HepG2 (cell line): Measurements from ENCODE around the gene NYAP2. TPM values are rescaled to one million over a fixed set of nuclear protein-coding genes. Genes with fewer than 3 reads are reported as not detected.

Experiments used
- ATAC-seq: fragments of 200-7000 bp; cut with Tn5 transposase; 3 replicates; pipeline ENCODE4 v1.9.1; 2020; ENCODE audit warnings: mild to moderate bottlenecking, moderate library complexity
- BruUV-seq: library from RNA; stranded (reverse); fragments of 400-500 nt; replicated peaks from 2 replicates; lab custom pipeline; 2021; lab: Mats Ljungman, UMichigan
- CTCF ChIA-PET: fragments of 300-600 bp; formaldehyde crosslinking; extraction: SDS; loops from one replicate; lab custom pipeline; 2021; ENCODE audit warnings: low total read pairs, inconsistent platforms, low intra/inter-chr PET ratio; lab: Yijun Ruan, JAX
- POLR2A ChIA-PET: fragments of 350-600 bp; sonication (Branson Sonifier 250); formaldehyde crosslinking; loops from one replicate; lab custom pipeline; 2020; ENCODE audit warnings: antibody characterized with exemption, inconsistent platforms; lab: Yijun Ruan, JAX
- DNase-seq: peaks from one replicate; pipeline ENCODE4 v3.0.0-alpha.2; 2015; ENCODE audit warnings: low spot score
- FAIRE-seq: peaks from 3 replicates; lab custom pipeline; 2011; peaks lifted over from hg19 to GRCh38; lab: Jason Lieb, UNC
- H2AFZ ChIP-seq: one replicate; pipeline ENCODE4 v1.6.1; 2011; ENCODE audit warnings: low read length, inconsistent platforms
- H3K27ac ChIP-seq: fragments of 300-600 bp; 3 replicates; pipeline ENCODE4 v1.8.0; 2011; ENCODE audit warnings: mixed run types, mild to moderate bottlenecking, mixed read lengths, low read length, inconsistent platforms; ENCODE audit not compliant: insufficient read depth; ENCODE audit errors: extremely low read length
- H3K27me3 ChIP-seq, 2 experiments: fragments of 200-600 bp in 1 of 2; 2 replicates in 1 of 2; 3 replicates in 1 of 2; pipeline versions ENCODE4 v1.6.0 to v1.8.0; 2011; ENCODE audit warnings: low read length in 2 of 2, mild to moderate bottlenecking in 2 of 2, moderate library complexity in 2 of 2, inconsistent platforms in 1 of 2; ENCODE audit not compliant: insufficient read depth in 2 of 2, control insufficient read depth in 1 of 2
- H3K36me3 ChIP-seq, 2 experiments: fragments of 200-600 bp in 1 of 2; replicated peaks in 1 of 2; 2 replicates in 1 of 2; 3 replicates in 1 of 2; pipeline versions ENCODE4 v1.5.1 to v1.8.0; 2011; ENCODE audit warnings: low read length in 2 of 2, inconsistent platforms in 1 of 2; ENCODE audit not compliant: insufficient read depth in 2 of 2, control insufficient read depth in 1 of 2
- H3K4me1 ChIP-seq: 2 replicates; pipeline ENCODE4 v1.5.1; 2012; ENCODE audit warnings: low read length, inconsistent platforms; ENCODE audit not compliant: insufficient read depth
- H3K4me2 ChIP-seq: 2 replicates; pipeline ENCODE4 v1.6.0; 2011; ENCODE audit warnings: low read depth, low read length, inconsistent platforms
- H3K4me3 ChIP-seq, 3 experiments: fragments of 200-600 bp in 1 of 3; sonication (generic), shearing (Covaris generic) in 1 of 3; replicated peaks in 1 of 3; 2 replicates each; pipeline ENCODE4 v1.5.1; 2011 to 2016; ENCODE audit warnings: low read length in 3 of 3, inconsistent platforms in 2 of 3, low read depth in 2 of 3, mild to moderate bottlenecking in 2 of 3, control low read depth in 1 of 3, mixed read lengths in 1 of 3; ENCODE audit not compliant: insufficient read depth in 1 of 3
- H3K79me2 ChIP-seq: one replicate; pipeline ENCODE4 v1.6.1; 2011; ENCODE audit warnings: low read length, inconsistent platforms; ENCODE audit not compliant: insufficient read depth
- H3K9ac ChIP-seq: 2 replicates; pipeline ENCODE4 v1.6.0; 2011; ENCODE audit warnings: mild to moderate bottlenecking, low read depth, low read length, inconsistent platforms; ENCODE audit not compliant: insufficient read depth
- H3K9me3 ChIP-seq: 2 replicates; pipeline ENCODE4 v1.5.1; 2012; ENCODE audit warnings: mild to moderate bottlenecking, low read length
- H4K20me1 ChIP-seq: 2 replicates; pipeline ENCODE4 v1.6.0; 2011; ENCODE audit warnings: inconsistent platforms, mild to moderate bottlenecking, low read length, moderate library complexity; ENCODE audit not compliant: insufficient read depth
- CEBPB ChIP-seq: IDR thresholded peaks from 2 replicates; pipeline ENCODE4 v1.6.1; 2011; ENCODE audit warnings: low read depth, low read length, improper control_type of control experiment, borderline replicate concordance
- HOXA7 ChIP-seq: sonication (generic); formaldehyde crosslinking; IDR thresholded peaks from 2 replicates; pipeline ENCODE4 v1.8.1; 2022; ENCODE audit warnings: mild to moderate bottlenecking, missing genetic modification reagents, moderate library complexity
- MAFF ChIP-seq: IDR thresholded peaks from 2 replicates; pipeline ENCODE4 v1.6.1; 2011; ENCODE audit warnings: low read depth, low read length, improper control_type of control experiment
- NFE2L2 ChIP-seq: fragments of 150-350 bp; IDR thresholded peaks from 2 replicates; pipeline ENCODE4 v1.6.1; 2014; ENCODE audit warnings: low read length
- STAG1 ChIP-seq: sonication (generic); formaldehyde crosslinking; IDR thresholded peaks from 2 replicates; pipeline ENCODE4 v1.4.0; 2020; ENCODE audit warnings: missing genetic modification reagents
- TAF1 ChIP-seq: sonication (generic); formaldehyde crosslinking; IDR thresholded peaks from 2 replicates; pipeline ENCODE4 v1.4.0; 2020; ENCODE audit warnings: missing genetic modification reagents
- WGBS: methylation state at CpG from one replicate; pipeline ENCODE4 v1.1.6; 2017; ENCODE audit warnings: low lambda C conversion rate; 5-methylcytosine and 5-hydroxymethylcytosine counted together
- in situ Hi-C: cut with HindIII; loops from 2 replicates; pipeline ENCODE4 v1.10.0; 2017; ENCODE audit warnings: low pct_unique_long_range_greater_than_20kb; ENCODE audit not compliant: extremely low pct_ligation_motif_present
- intact Hi-C: fragments of 100-400 bp; cut with micrococcal nuclease; formaldehyde crosslinking; loops from one replicate; pipeline ENCODE4 v1.10.0; 2022; ENCODE audit not compliant: unreplicated experiment
- polyA plus RNA-seq, 8 experiments: library from polyadenylated mRNA; depleted of rRNA in 3 of 8; stranded (reverse) in 7 of 8; unstranded in 1 of 8; fragments of >200 nt; fragmentation: Illumina TruSeq in 4 of 8; extraction: Trizol in 4 of 8; gene quantifications; 2 replicates each; pipeline versions ENCODE4 v1.2.1 to v1.2.3, GENCODE V29; 2011 to 2016; ENCODE audit warnings: low read depth in 4 of 8, missing spikeins in 1 of 8, mixed read lengths in 1 of 8; ENCODE audit not compliant: insufficient read depth in 1 of 8
- total RNA-seq, 5 experiments: library from RNA; depleted of rRNA; stranded (reverse); fragments of >200 nt; fragmentation: Illumina TruSeq; extraction: Trizol; gene quantifications; 2 replicates each; pipeline ENCODE4 v1.2.3, GENCODE V29; 2016; ENCODE audit warnings: low read depth in 1 of 5
- TF ChIP-seq, protein P1 (sequence below): sonication (generic); formaldehyde crosslinking; IDR thresholded peaks from 2 replicates; pipeline ENCODE4 v1.5.0; 2020; ENCODE audit warnings: mild to moderate bottlenecking, missing genetic modification reagents, moderate library complexity

Gene NYAP2
- total and polyA plus RNA-seq, 2 of the 13 experiments (the other 11 are each of a cell fraction or from before 2014, with no cell fraction given), result not detected

GRCh38 chr2:225693259-225693658 lies 293.7 kb downstream of the NYAP2 start:
- H3K79me2 ChIP-seq, result no peaks in the 10 kb centered on the region
- H3K9me3 ChIP-seq, result no peaks in the 10 kb centered on the region
- no peaks in the 10 kb centered on the region for H4K20me1 ChIP-seq
- peak; percentile 51; the same call in 2 of the 3 replicates for ATAC-seq
- FAIRE-seq, result no peak
- H2AFZ ChIP-seq, result no peak overlapping the region
- ChIA-PET CTCF (no interaction called here), POLR2A (no interaction called here)
- H3K4me3 ChIP-seq, result no peak overlapping the region
- no TSS peak for BruUV-seq
- no peaks in the 10 kb centered on the region for H3K27me3 ChIP-seq
- in situ Hi-C loops (no loop called here), intact Hi-C loops (no loop called here)
- DNase-seq, result no peak
- WGBS, result 18% methylated on average over 5 of the region's 5 CpGs
- H3K36me3 ChIP-seq, result no peaks in the 10 kb centered on the region
- TF ChIP-seq STAG1 (CRISPR knock-in tag), result peak; percentile 44
- TF ChIP-seq, protein P1, sequence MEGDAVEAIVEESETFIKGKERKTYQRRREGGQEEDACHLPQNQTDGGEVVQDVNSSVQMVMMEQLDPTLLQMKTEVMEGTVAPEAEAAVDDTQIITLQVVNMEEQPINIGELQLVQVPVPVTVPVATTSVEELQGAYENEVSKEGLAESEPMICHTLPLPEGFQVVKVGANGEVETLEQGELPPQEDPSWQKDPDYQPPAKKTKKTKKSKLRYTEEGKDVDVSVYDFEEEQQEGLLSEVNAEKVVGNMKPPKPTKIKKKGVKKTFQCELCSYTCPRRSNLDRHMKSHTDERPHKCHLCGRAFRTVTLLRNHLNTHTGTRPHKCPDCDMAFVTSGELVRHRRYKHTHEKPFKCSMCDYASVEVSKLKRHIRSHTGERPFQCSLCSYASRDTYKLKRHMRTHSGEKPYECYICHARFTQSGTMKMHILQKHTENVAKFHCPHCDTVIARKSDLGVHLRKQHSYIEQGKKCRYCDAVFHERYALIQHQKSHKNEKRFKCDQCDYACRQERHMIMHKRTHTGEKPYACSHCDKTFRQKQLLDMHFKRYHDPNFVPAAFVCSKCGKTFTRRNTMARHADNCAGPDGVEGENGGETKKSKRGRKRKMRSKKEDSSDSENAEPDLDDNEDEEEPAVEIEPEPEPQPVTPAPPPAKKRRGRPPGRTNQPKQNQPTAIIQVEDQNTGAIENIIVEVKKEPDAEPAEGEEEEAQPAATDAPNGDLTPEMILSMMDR, result 0 out of 2 replicates have a peak, but pooled peaks have one; percentile 32
- TF ChIP-seq NFE2L2, result no peak
- TF ChIP-seq TAF1 (CRISPR knock-in tag), result no peak
- TF ChIP-seq MAFF, result no peak
- no peak overlapping the region for H3K4me2 ChIP-seq
- H3K9ac ChIP-seq, result no peak overlapping the region
- H3K27ac ChIP-seq, result no peak overlapping the region
- no peaks in the 10 kb centered on the region for H3K4me1 ChIP-seq

GRCh38 chr2:225694664-225695063 lies 295.2 kb downstream of the NYAP2 start:
- no TSS peak for BruUV-seq
- CTCF ChIA-PET, result no interaction called here

More at GRCh38 chr2:225694664-225695063, 295.2 kb downstream of the NYAP2 start:
- no peak for ATAC-seq
- Histone ChIP-seq H3K4me2 (no peak overlapping the region), H3K4me3 (no peak overlapping the region), H3K36me3 (no peaks in the 10 kb centered on the region), H3K9me3 (no peaks in the 10 kb centered on the region), H4K20me1 (no peaks in the 10 kb centered on the region), H3K4me1 (no peaks in the 10 kb centered on the region), H3K79me2 (no peaks in the 10 kb centered on the region), H3K27ac (no peak overlapping the region), H2AFZ (no peak overlapping the region), H3K27me3 (no peaks in the 10 kb centered on the region), H3K9ac (no peak overlapping the region)
- intact Hi-C loops, result no loop called here
- TF ChIP-seq CEBPB, result peak; percentile 70; the same call in 1 of the 2 replicates
- TF ChIP-seq HOXA7 (CRISPR knock-in tag), result no peak
- POLR2A ChIA-PET, result no interaction called here
- DNase-seq, result no peak
- in situ Hi-C loops, result no loop called here
- no peak for FAIRE-seq
